Stimulated activated CD8-positive, alpha-beta memory T cell treated with anti-CD3 and anti-CD28 coated beads, Interleukin-2, amount 100 ng/mL, for 1 hour (primary cell): Measurements from ENCODE around the gene TFR2.
"Not testable (repeated sequence)": the region's sequence is repeated elsewhere in the genome, so short reads cannot be mapped to it uniquely, and the experiment has no call there.

ENCODE experiments used
- DNase-seq, 2 donors: peaks; one replicate each; pipeline ENCODE4 v3.0.0-alpha.2; 2020; ENCODE audit warnings: low read depth in 2 of 2

TFR2 gene

DNA sequence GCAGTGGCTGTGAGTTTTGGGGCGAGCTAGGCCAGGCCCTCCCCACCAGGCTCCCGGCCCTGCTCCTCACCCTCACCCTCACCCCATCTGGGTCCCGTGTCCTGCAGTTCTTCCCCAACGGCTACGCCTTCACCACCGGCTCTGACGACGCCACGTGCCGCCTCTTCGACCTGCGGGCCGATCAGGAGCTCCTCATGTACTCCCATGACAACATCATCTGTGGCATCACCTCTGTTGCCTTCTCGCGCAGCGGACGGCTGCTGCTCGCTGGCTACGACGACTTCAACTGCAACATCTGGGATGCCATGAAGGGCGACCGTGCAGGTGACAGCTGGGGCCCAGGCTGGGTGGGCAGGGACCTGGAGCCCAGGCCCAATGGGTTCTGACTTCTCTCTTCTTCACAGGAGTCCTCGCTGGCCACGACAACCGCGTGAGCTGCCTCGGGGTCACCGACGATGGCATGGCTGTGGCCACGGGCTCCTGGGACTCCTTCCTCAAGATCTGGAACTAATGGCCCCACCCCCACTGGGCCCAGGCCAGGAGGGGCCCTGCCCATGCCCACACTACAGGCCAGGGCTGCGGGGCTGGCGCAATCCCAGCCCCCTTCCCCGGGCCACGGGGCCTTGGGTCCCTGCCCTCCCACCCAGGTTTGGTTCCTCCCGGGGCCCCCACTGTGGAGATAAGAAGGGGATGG lies 37.1 kb upstream of the TFR2 start:
- no peak for DNase-seq

DNA sequence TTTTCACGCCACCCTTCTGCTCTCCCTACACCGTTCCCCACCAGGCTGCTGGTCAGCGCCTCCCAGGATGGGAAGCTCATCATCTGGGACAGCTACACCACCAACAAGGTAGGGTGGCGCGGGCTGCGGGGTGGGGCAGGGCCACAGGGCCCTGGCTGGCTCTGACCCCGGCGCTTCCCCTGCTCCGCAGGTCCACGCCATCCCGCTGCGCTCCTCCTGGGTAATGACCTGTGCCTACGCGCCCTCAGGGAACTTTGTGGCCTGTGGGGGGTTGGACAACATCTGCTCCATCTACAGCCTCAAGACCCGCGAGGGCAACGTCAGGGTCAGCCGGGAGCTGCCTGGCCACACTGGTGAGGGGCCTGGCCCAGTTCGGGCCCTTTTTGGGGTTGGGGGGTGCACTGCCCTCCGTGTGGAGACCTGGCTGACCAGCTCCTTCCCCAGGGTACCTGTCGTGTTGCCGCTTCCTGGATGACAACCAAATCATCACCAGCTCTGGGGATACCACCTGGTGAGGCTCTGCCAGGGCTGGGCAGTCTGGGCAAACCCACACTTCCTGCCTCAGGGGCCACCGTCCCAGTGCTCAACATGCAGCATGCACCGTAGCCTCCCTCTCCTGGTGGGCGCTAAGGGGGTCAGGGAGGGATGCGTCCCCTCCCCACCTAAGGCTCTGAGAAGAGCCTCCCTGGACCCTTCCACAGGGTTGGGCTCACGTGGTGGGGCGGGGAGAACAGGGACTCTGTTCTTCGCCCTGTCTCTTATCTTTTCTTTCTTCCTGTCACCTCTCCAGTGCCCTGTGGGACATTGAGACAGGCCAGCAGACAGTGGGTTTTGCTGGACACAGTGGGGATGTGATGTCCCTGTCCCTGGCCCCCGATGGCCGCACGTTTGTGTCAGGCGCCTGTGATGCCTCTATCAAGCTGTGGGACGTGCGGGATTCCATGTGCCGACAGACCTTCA lies 36.2 kb upstream of the TFR2 start:
- DNase-seq: no peak

GRCh38 chr7:100676501-100677306 lies 35.4 kb upstream of the TFR2 start:
- no peak for DNase-seq

DNA sequence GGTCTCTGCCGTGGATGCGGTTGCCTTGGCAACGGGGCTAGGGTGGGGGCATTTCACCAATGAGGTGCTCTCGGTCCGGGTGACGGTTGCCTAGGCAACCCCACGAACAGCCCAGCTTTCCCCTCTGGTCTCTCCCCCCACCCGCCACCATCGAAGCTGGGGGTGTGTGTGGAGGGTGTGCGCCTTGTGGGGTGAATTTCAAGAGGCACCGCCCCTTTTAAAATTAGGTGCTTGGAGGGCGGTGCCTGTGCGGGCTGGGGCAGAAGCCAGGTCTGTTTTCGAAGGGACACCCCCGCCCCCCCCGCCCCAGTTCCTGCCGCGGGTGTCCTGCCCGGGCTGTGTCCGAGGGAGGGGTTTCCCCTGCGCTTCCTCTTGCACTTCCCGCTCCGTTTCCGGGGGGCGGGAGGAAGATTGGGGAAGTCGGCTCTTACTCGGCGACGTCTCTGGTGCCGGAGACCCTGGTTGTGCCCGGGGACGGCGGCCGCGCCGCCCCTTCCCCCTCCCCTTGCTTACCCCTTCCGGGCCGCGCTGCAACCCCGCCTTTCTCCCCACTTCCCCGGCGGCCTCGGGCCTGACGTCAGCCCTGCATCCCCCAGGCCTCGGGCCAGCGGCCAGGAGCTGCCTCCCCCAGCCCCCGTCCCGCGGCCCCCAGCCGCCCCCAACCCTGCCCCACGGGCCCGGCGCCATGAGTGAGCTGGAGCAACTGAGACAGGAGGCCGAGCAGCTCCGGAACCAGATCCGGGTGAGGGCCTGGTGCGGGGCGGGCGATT lies 34.4 kb upstream of the TFR2 start:
- peak; percentile 70 to 72 for DNase-seq

DNA sequence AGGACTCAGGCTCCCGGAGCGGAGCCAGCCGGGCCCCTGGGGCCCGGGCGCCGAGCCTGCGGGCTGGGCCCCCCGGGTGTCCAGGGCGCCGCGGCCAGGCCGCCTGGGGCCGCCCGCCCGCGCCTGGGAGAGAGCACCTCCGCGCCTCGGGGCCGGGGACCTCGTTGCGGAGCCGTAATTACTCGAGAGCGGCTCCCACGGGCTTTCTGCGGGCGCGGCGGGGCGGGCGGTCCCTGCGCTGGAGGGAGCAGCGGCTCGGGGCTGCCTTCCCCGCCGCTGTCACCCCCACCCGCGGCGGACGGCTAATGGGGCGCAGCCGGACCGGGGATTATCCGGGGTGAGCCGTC lies 33.7 kb upstream of the TFR2 start:
- no peak for DNase-seq

DNA sequence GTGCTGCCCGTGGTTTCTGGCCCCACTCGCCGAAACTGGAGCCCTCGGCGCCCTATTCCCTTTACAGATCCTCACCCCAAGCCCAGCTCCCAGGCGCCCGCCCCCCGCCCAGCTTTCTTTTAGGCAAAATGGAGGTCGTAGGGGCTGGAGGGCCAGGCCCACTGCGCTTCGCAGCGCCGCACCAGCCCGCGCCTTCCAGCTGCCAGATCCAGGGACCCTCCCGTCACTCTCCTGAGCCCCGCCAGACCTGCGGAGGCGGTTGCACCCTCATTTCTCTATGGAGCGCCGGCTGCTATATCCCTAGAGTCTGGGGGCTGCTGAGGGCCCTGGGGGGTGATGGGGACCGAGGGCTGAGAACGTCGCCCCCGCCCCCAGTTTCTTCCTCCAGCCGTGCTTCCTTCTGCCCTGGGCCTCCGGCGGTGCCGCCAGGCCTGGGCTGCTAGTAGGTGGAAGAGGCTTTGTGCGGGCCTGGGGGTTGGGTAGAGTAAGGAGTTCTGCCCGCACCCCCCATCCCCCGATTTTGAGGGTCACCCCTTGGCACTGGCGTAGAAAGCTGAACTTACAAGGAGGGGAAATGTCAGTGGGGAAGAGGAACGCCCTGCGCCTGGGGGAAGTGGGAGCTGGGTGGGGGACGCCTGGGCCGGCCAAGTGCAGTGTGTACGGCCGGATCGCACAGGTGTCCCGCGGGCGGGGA lies 33.2 kb upstream of the TFR2 start:
- no peak for DNase-seq

GRCh38 chr7:100673942-100674410 lies 32.6 kb upstream of the TFR2 start:
- DNase-seq: peak in 1 of 2 donors; percentile 36

- DNase-seq: peak; percentile 95 to 96
Observed at GRCh38 chr7:100673302-100673941, 32.1 kb upstream of the TFR2 start, which contains the start of gene GNB2. TSS of gene GNB2 (plus strand) at chr7:100673740. CDS start at chr7:100676266, 2,526 bp downstream.

- no peak for DNase-seq
Observed at GRCh38 chr7:100671353-100672327, 30.3 kb upstream of the TFR2 start.

DNA sequence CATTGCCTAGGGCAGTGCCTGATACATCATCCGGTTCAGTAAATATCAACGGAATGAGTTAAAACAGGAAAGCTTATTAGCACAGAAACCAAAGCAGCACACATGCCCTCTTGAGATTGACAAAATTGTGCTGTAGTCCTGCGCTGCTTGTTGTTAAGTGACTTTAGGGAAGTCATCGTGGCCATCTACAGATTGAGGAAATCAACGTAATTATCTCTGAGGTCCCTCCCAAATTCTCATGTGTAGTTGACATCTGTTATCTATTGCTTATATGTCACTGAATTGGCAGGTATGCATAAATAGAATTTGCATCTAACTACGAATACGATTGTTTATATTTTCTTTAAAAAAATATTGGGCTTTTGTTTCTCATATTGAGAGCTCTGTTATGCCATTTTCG lies 28.7 kb upstream of the TFR2 start:
- DNase-seq: no peak

DNA sequence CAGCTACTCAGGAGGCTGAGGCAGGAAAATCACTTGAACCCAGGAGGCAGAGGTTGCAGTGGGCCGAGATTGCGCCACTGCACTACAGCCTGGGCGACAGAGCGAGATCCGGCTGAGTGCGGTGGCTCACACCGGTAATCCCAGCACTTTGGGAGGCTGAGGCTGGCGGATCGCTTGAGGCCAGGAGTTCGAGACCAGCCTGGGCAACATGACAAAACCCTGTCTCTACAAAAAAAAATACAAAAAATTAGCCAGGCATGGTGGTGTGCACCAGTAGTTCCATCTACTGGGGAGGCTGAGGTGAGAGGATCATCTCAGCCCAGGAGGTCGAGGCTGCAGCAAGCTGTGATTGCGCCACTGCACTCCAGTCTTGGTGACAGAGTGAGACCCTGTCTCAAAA lies 27.8 kb upstream of the TFR2 start:
- DNase-seq: not testable (repeated sequence)

GRCh38 chr7:100668069-100668449 lies 26.7 kb upstream of the TFR2 start:
- no peak for DNase-seq

DNA sequence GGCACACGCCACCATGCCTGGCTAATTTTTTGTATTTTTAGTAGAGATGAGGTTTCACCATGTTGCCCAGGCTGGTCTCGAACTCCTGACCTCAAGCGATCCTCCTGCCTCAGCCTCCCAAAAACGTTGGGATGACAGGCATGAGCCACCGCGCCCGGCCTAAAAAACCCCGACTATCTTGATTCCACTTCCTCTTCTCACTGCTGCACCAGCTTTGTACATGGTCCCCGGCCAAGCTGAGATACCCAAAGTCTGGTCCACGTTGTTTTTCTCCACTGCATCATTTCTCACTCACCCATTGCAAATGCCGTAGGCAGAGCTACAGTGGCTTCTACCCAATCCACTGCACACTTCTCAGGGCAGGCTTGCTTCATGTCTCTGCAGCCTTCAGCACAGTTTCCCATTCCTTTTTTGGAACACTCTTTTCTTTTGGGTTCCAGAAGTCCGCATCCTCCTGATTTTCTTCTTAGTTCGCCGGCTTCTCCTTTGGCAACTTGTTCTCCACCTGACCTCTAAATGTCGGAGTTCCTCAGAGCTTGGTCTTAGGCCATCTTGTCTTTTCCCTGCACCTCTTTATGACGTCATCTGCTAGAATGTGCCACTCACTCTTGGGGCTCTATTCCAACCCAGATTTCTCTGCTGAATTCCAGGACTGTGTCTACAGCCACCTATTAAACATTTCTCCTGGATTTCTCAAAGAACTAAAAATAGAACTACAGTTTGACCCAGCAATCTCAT lies 26.1 kb upstream of the TFR2 start:
- DNase-seq: no peak

DNA sequence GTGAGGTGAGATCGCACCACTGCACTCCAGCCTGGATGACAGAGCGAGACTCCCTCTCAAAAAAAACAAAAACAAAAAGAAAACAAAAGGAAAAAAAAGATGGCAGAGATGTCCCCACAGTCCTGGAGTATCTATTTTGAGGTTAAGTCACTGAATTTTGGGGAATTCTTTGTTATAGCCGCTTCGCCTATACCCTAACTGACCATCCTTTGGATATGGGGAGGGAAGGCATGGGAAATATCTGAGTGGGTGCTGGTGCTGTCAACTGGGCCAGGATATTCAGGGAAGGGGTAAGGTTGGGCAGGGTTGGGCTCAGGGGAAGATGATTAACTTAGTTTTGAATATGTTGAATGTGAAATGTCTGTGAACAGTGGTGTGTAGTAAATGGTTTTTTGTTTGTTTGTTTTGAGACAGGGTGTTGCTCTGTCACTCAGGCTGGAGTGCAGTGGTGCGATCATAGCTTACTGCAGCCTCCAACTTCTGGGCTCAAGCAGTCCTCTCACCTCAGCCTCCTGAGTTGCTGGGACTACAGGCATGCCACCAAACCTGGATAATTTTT lies 23.9 kb upstream of the TFR2 start:
- DNase-seq: no peak

GRCh38 chr7:100662194-100662776 lies 20.9 kb upstream of the TFR2 start:
- DNase-seq: not testable (repeated sequence)

GRCh38 chr7:100655908-100656674 lies 14.7 kb upstream of the TFR2 start, which contains the start of gene ACTL6B:
TSS of gene ACTL6B (minus strand) at chr7:100656448. CDS start at chr7:100656354, 94 bp downstream.
- peak in 1 of 2 donors; percentile 21 for DNase-seq
